Testis (tissue), 3 donors: Measurements from ENCODE around the gene ZNF92. TPM values are rescaled to one million over a fixed set of nuclear protein-coding genes. Genes with fewer than 3 reads are reported as not detected.
"Not testable (repeated sequence)": the region's sequence is repeated elsewhere in the genome, so short reads cannot be mapped to it uniquely, and the experiment has no call there.

Source experiments
- DNase-seq: peaks from one replicate; pipeline ENCODE4 v3.0.0-alpha.2; 2019
- H3K27ac ChIP-seq, 2 donors: fragments of 200-600 bp; sonication (generic); one replicate each; pipeline ENCODE4 v1.5.1; 2019
- H3K27me3 ChIP-seq: fragments of 200-600 bp; sonication (generic); one replicate; pipeline ENCODE4 v1.5.1; 2019
- H3K36me3 ChIP-seq: fragments of 200-600 bp; sonication (generic); one replicate; pipeline ENCODE4 v1.5.1; 2017; ENCODE audit warnings: low read depth; ENCODE audit errors: missing control alignments
- H3K4me1 ChIP-seq: fragments of 200-600 bp; sonication (generic); one replicate; pipeline ENCODE4 v1.5.1; 2019
- H3K4me3 ChIP-seq, 2 donors: fragments of 200-600 bp; sonication (generic); one replicate each; pipeline ENCODE4 v1.5.1; 2017 to 2019
- H3K9me3 ChIP-seq: fragments of 200-600 bp; sonication (generic); one replicate; pipeline ENCODE4 v1.5.1; 2017
- CTCF ChIP-seq, 3 experiments: fragments of 450-650 bp in 2 of 3; fragments of 200-600 bp in 1 of 3; sonication (generic) in 1 of 3; IDR thresholded peaks; one replicate each; pipeline ENCODE4 v1.5.1; 2016 to 2019; ENCODE audit warnings: antibody characterized with exemption in 3 of 3, mild to moderate bottlenecking in 2 of 3, moderate library complexity in 1 of 3
- POLR2A ChIP-seq: fragments of 450-650 bp; IDR thresholded peaks from one replicate; pipeline ENCODE4 v1.6.1; 2017; ENCODE audit warnings: antibody characterized with exemption, mild to moderate bottlenecking, moderate library complexity
- WGBS, 2 donors: methylation state at CpG; one replicate each; pipeline ENCODE4 v1.1.5; 2018; 5-methylcytosine and 5-hydroxymethylcytosine counted together
- intact Hi-C: fragments of 100-400 bp; cut with DNase I; formaldehyde crosslinking; loops from one replicate; pipeline ENCODE4 v1.15.1; 2023; ENCODE audit warnings: low total_unique reads
- polyA plus RNA-seq: library from polyadenylated mRNA; stranded (reverse); fragments of 350-450 nt; fragmentation: Illumina TruSeq; extraction: RNeasy Lipid Tissue Mini Kit (QIAGEN cat#74804); gene quantifications from one replicate; pipeline ENCODE4 v1.2.3, GENCODE V29; 2014; ENCODE audit warnings: low read depth, low replicate concordance; ENCODE audit not compliant: insufficient read depth
- total RNA-seq, 2 donors: library from RNA; depleted of rRNA; stranded (reverse); fragments of >200 nt; gene quantifications; one replicate each; pipeline ENCODE4 v1.2.3, GENCODE V29; 2016

The ZNF92 gene
- total and polyA plus RNA-seq, 3 donors from 2014 or later: 2.5 to 10.8 (median 9.6) TPM

GRCh38 chr7:65342723-65343629 lies 30.7 kb upstream of the ZNF92 start:
- TF ChIP-seq CTCF (IDR thresholded peaks at IDR 0.05): no peak
- TF ChIP-seq POLR2A: no peak
- H3K9me3 ChIP-seq: no peaks in the 10 kb centered on the region
- 84 to 91% methylated on average over 4 of the region's 4 CpGs for WGBS, 2 donors
- intact Hi-C loops: no loop called here
- no peaks in the 10 kb centered on the region for H3K36me3 ChIP-seq
- H3K4me1 ChIP-seq: no peaks in the 10 kb centered on the region
- H3K27ac ChIP-seq: no peak overlapping the region
- H3K4me3 ChIP-seq: no peak overlapping the region
- no peak for DNase-seq
- no peaks in the 10 kb centered on the region for H3K27me3 ChIP-seq

- 96% methylated on average over 4 of the region's 4 CpGs for WGBS, 2 donors
- H3K27ac ChIP-seq, H3K9me3 ChIP-seq, intact Hi-C loops, H3K4me1 ChIP-seq, H3K4me3 ChIP-seq, H3K36me3 ChIP-seq, H3K27me3 ChIP-seq, DNase-seq: not testable (repeated sequence)
Observed at GRCh38 chr7:65344541-65344940, 29.1 kb upstream of the ZNF92 start.

GRCh38 chr7:65354263-65354662 lies 19.4 kb upstream of the ZNF92 start:
- intact Hi-C loops: no loop called here
- no peak overlapping the region for H3K4me3 ChIP-seq
- no peaks in the 10 kb centered on the region for H3K36me3 ChIP-seq
- H3K4me1 ChIP-seq: no peaks in the 10 kb centered on the region
- WGBS, 2 donors: 79 to 87% methylated on average over 4 of the region's 4 CpGs
- no peaks in the 10 kb centered on the region for H3K9me3 ChIP-seq
- no peaks in the 10 kb centered on the region for H3K27me3 ChIP-seq
- H3K27ac ChIP-seq: no peak overlapping the region
- TF ChIP-seq CTCF (IDR thresholded peaks at IDR 0.05) (no peak), POLR2A (no peak)
- DNase-seq: no peak

- intact Hi-C loops: no loop called here
- peaks cover 5% of the 10 kb centered on the region for H3K4me1 ChIP-seq
- no peaks in the 10 kb centered on the region for H3K9me3 ChIP-seq
- H3K27me3 ChIP-seq: no peaks in the 10 kb centered on the region
- 93 to 97% methylated on average over 3 of the region's 3 CpGs for WGBS, 2 donors
- no peaks in the 10 kb centered on the region for H3K36me3 ChIP-seq
- no peak for TF ChIP-seq POLR2A
- no peak for TF ChIP-seq CTCF (IDR thresholded peaks at IDR 0.05)
- no peak overlapping the region for H3K4me3 ChIP-seq
- no peak for DNase-seq
- no peak overlapping the region for H3K27ac ChIP-seq
Observed at GRCh38 chr7:65369843-65370242, 3.8 kb upstream of the ZNF92 start.

GRCh38 chr7:65371468-65371867 lies 2.2 kb upstream of the ZNF92 start:
- H3K4me1 ChIP-seq: peaks cover 7% of the 10 kb centered on the region
- no peaks in the 10 kb centered on the region for H3K9me3 ChIP-seq
- H3K4me3 ChIP-seq: no peak overlapping the region
- H3K36me3 ChIP-seq: no peaks in the 10 kb centered on the region
- intact Hi-C loops: no loop called here
- WGBS, 2 donors: 79 to 81% methylated on average over 5 of the region's 5 CpGs
- DNase-seq: no peak
- no peak overlapping the region for H3K27ac ChIP-seq
- TF ChIP-seq POLR2A (no peak), CTCF (IDR thresholded peaks at IDR 0.05) (no peak)
- no peaks in the 10 kb centered on the region for H3K27me3 ChIP-seq
